HFF-Myc (cell line): Measurements from ENCODE around the gene MS4A6A.

Source experiments
- DNase-seq: peaks from one replicate; pipeline ENCODE4 v3.0.0-alpha.2; 2011; ENCODE audit warnings: low read depth; ENCODE audit errors: extremely low read depth
- H3K4me3 ChIP-seq: replicated peaks from 2 replicates; pipeline ENCODE4 v1.5.1; 2011; ENCODE audit warnings: low read depth, mild to moderate bottlenecking, control low read depth, low read length
- TF ChIP-seq, protein P1 (sequence below): IDR thresholded peaks from 2 replicates; pipeline ENCODE4 v1.5.1; 2012; ENCODE audit warnings: mild to moderate bottlenecking, low read depth, low read length, control low read depth; ENCODE audit errors: missing control alignments

MS4A6A gene

DNA sequence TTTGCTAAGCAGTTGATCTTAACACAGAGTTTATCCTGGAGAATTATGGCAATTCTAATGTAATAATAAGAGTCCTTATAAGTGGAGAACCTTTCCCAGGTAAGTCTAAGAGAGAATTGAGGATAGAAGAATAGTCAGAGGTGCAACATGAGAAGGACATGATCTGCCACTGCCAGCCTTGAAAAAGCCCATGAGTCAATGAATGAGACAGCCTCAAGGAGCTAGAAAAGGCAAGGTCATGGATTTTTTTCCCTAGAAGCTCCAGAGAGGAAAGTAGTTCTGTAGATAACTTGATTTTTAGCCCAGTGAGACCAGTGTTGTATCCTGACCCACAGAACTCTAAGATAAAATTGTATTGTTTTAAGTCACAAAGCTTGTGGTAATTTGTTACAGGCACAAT, 16.9 kb downstream of the MS4A6A start:
- no peak for DNase-seq
- TF ChIP-seq, protein P1, sequence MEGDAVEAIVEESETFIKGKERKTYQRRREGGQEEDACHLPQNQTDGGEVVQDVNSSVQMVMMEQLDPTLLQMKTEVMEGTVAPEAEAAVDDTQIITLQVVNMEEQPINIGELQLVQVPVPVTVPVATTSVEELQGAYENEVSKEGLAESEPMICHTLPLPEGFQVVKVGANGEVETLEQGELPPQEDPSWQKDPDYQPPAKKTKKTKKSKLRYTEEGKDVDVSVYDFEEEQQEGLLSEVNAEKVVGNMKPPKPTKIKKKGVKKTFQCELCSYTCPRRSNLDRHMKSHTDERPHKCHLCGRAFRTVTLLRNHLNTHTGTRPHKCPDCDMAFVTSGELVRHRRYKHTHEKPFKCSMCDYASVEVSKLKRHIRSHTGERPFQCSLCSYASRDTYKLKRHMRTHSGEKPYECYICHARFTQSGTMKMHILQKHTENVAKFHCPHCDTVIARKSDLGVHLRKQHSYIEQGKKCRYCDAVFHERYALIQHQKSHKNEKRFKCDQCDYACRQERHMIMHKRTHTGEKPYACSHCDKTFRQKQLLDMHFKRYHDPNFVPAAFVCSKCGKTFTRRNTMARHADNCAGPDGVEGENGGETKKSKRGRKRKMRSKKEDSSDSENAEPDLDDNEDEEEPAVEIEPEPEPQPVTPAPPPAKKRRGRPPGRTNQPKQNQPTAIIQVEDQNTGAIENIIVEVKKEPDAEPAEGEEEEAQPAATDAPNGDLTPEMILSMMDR: no peak
- no peak overlapping the region for H3K4me3 ChIP-seq

DNA sequence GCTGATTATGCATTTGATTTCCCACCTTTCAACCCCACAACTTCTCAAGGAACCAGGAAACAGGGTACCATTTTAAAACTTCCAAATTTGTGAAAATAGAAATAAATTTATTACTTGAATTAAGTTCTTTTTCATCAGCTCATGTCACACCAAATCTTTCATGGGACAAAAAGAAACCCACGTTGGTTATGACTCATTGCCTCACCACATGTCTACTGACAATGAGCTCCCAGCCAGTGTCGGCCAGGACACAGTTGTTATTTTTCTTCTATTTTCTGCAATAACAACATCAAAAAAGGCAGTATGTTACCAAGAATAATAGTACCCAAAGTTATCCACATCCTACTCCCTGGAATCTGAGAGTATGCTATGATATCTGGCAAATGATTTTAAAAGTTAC, 17.3 kb downstream of the MS4A6A start:
- no peak for DNase-seq
- TF ChIP-seq, protein P1: no peak
- H3K4me3 ChIP-seq: no peak overlapping the region

DNA sequence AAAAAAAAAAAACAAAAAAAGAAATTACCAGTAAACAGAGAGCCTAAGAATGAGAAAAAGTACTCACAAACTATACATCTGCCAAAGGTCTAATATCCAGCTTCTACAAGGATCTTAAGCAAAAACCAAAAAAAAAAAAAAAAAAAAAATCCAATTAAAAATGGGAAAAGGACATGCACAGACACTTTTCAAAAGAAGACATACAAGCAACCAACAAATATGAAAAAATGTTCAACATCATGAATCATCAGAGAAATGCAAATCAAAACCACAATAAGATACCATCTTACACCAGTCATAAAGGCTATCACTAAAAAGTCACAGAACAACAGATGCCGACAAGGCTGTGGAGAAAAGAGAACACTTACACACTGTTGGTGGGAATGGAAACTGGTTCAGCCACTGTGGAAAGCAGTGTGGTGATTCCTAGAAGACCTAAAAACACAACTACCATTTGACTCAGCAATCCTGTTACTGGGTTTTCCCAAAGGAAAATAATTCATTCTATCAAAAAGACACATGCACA, 18.3 kb downstream of the MS4A6A start:
- TF ChIP-seq, protein P1: no peak
- DNase-seq: no peak
- no peak overlapping the region for H3K4me3 ChIP-seq

DNA sequence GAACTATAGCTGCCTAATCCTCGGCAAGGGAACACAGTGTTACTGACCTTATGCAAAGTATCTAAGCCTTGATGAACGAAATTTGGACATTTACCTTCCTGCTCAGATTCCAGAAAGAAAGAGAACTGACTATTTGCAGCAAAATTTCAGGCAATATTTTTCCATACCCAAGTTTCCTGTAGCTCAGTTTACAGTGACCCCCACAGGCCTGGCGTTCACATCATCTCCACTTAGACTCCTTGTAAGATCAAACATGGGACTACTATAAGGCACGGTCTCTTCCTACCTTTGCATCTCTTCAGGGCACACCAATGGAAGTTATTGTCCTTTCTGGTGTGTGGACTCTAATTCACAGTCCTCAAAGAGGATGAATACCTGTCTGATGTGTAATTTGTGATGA, 21.1 kb downstream of the MS4A6A start:
- no peak overlapping the region for H3K4me3 ChIP-seq
- DNase-seq: no peak
- TF ChIP-seq, protein P1: no peak

DNA sequence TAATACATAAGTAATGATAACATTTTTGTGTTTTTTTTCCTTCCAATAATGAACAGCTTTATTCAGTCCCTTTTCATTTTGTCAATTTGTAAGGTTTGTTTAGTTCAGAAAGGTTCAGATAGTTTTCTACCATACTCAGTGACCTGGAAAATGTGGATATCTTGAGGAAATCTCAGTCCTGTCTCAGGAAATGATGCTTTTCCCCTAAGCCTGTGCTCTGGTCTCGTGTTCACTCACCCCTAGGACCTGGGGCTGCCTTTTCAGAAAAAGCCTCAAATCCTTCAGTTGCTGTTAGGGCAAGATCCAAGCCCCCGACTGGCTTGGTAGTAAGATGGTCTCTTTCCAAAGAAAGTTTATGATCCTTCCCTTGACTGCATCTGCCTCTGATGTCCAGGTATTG, 21.8 kb downstream of the MS4A6A start:
- DNase-seq: no peak
- no peak overlapping the region for H3K4me3 ChIP-seq
- TF ChIP-seq, protein P1: no peak

DNA sequence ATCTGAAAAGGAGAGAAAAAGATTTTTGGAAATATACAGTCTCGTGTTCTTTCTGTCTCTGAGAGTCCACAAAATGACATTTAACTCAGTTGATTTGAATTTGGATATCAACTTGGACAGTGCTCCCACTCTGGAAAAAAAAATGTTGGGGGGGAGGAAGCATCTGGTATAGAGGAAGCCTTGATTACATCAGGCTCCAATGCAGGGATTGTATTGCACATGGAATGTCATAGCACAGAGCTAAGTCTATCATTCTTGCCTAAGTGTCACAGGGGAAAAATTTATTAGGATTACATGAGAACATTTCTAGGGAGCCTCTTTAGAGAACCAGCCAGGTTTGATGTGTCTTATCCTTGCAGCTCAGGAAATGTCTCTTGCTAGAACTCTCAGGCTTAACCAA, 23.0 kb downstream of the MS4A6A start:
- DNase-seq: no peak
- no peak overlapping the region for H3K4me3 ChIP-seq
- TF ChIP-seq, protein P1: no peak

DNA sequence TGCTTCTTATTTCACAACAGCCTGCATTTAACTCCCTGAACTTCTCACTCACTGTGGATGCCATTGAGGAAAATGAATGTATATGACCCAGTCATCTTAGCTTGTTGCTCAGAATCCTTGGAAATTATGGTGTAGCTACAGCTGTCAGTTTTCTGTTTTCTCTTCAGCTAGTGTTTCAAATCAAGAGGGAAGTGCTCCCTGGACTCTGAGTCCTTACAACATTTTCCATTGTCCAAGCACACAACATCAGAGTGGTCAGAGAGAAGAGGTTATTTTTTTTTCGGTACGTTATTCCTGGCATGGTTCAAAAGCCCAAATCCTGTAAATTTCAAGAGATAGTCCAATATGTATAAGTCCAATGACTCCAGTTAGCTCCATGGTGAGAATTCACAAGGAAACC, 23.6 kb downstream of the MS4A6A start:
- TF ChIP-seq, protein P1: no peak
- DNase-seq: no peak
- H3K4me3 ChIP-seq: no peak overlapping the region
